Measurements from ENCODE around the gene KCNG2.

The KCNG2 gene

GRCh38 chr18:79941473-79942119 is 143.9 kb downstream of the KCNG2 start:
- DNase-seq (ENCODE audit: low read depth in 2 of 2), result no peak

DNA sequence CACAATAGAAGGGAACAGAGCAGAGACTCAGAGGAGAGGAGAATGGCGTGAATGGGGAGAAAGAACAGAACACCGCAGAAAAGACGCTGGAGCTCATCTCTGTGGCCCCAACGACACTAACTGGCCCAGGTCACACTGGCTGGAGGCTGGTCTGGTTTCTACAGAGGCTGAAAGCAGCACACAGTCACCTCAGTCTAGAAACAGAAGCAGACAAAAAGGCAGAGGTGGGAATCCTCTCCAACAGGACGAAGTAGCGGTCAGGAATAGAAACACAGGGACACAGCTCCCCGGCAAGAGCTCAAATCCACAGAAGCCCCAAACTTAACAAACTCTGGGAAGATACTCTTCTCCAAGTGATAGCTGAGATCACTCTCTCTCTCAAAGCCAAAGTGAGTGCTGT is 144.5 kb downstream of the KCNG2 start:
- no peak for DNase-seq (ENCODE audit: low read depth in 2 of 2)

GRCh38 chr18:79942786-79943607 is 145.3 kb downstream of the KCNG2 start:
- DNase-seq (ENCODE audit: low read depth in 2 of 2), result no peak

DNA sequence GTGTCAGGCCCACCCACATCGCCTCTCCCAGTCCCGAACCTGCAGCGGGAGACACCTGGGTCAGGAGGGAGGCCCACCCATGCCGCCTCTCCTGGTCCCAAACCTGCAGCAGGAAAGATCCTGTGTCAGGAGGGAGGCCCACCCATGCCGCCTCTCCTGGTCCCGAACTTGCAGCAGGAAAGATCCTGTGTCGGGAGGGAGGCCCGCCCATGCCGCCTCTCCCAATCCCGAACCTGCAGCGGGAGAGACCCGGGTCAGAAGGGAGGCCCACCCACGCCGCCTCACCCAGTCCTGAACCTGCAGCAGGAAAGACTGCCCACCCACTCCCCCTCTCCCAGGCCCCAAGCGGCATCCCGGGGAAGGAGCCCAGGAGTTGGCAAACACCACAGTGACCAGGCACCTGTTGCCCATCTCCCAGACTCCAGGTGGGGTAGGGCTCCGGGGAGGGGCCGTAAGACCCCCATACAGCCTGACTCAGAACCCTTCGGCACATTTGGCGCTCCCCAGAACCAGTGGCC is 145.9 kb downstream of the KCNG2 start:
- DNase-seq (ENCODE audit: low read depth in 2 of 2), result no peak

GRCh38 chr18:79944126-79944731 is 146.5 kb downstream of the KCNG2 start:
- no peak for DNase-seq (ENCODE audit: low read depth in 2 of 2)

- no peak for DNase-seq (ENCODE audit: low read depth in 2 of 2)
Measured at GRCh38 chr18:79944746-79945117, 147.0 kb downstream of the KCNG2 start.

DNA sequence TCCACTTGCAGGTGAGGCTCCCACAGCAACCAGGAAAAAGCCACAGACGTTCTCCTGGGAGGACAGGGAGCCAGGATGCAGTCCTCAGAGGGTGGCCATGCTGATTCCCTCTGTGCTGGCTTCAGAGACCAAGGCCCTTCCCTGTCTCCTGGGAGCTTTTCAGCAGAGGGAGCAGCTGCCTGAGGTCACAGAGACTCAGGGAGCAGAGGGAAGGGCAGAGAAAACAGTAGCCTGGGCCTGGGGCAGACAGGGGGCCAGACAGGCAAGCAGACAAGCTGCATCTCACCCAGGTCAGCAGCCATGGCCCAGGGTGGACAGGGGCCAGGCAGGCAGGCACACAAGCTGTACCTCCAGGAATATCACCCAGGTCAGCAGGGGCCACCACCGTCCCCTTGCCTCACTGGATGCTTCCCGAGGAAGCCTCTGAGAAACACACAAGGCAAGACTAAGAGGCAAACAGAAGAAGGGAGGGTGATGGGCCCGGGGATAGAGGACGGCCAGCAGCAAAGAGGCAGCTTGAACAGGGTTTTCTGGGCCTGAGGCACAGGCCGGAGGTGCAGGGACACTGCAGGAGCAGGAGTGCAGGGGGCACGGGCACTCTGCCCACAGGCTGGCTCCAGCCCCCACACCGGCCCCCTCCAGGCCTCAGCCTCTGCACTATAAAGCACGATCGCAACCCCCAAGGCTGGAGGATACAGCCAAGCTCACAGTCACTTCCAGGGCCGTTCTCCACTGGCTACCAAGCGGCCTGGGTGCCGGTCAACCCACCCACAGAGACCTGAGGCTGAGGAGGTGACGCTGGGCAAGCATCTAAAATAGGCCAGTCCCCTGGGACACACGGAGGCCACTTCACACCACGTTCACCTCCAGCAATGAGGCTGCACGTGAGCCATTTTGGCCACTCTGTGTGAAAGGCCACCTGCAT is 147.6 kb downstream of the KCNG2 start:
- no peak for DNase-seq (ENCODE audit: low read depth in 2 of 2)

GRCh38 chr18:79947054-79947755 is 149.5 kb downstream of the KCNG2 start:
- DNase-seq (ENCODE audit: low read depth in 2 of 2), result no peak

DNA sequence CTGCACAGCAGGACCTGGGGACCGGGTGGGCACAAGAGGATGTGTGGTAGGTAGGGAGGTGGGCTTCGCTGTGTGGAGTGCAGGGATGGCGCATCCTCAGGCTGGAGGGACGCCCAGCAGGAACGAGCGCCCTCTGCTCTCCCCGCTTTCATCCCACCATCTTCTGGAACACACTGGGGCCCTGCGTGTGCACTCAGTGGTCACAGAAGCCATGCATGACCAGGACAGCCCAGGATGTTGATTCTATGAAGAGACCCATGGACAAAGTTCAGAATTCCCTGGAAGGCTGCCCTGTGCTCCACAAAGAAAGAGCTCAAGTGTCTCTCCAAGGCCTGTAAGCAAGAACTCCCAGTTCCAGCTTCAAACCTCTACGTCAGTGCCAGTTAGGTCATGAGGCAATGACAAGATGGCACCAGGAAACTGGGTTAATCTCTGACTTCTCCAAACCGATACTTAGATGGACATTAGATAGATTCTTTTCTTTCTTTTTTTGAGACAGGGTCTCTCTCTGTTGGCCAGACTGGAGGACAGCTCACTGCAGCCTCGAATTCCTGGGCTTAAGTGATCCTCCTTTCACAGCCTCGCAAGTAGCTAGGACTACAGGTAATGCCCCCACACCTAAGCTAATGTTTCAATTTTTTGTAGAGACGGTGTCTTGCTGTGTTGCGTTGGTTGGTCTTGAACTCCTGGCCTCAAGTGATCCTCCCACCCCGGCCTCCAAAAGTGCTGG is 150.3 kb downstream of the KCNG2 start:
- DNase-seq (ENCODE audit: low read depth in 2 of 2), result no peak

GRCh38 chr18:79948719-79949411 is 151.1 kb downstream of the KCNG2 start:
- DNase-seq (ENCODE audit: low read depth in 2 of 2), result no peak

Measured in stimulated activated CD4-positive, alpha-beta T cell treated with anti-CD3 and anti-CD28 coated beads, Interleukin-12 subunit alpha, Interleukin-12 subunit beta, amount 100 ng/mL, for 24 hours (primary cell).